Natural killer cell (primary cell): ENCODE results near the gene NFKBIZ. TPM values are rescaled to one million over a fixed set of nuclear protein-coding genes. Genes with fewer than 3 reads are reported as not detected.
A peak's percentile ranks its signal among the peaks of the same experiment; 100 is the strongest.

ENCODE experiments used
- ATAC-seq, 3 donors: fragments of 150-1000 bp in 2 of 3; fragments of 200-7000 bp in 1 of 3; cut with Tn5 transposase; 1 replicate in 1 of 3; 2 replicates in 2 of 3; pipeline ENCODE4 v1.10.0; 2021; ENCODE audit warnings: mild to moderate bottlenecking in 2 of 3, moderate library complexity in 2 of 3
- DNase-seq, 2 donors: peaks; one replicate each; pipeline versions ENCODE4 v3.0.0 to v3.0.0-alpha.2; 2013 to 2021; ENCODE audit warnings: mixed read lengths in 1 of 2
- H3K27ac ChIP-seq: one replicate; pipeline ENCODE4 v1.5.1; 2013; ENCODE audit warnings: mild to moderate bottlenecking, low read length
- H3K27me3 ChIP-seq: one replicate; pipeline ENCODE4 v1.6.1; 2013; ENCODE audit warnings: low read length; ENCODE audit not compliant: control insufficient read depth, insufficient read depth
- H3K36me3 ChIP-seq: one replicate; pipeline ENCODE4 v1.6.1; 2013; ENCODE audit warnings: low read length; ENCODE audit not compliant: control insufficient read depth, insufficient read depth
- H3K4me1 ChIP-seq: one replicate; pipeline ENCODE4 v1.6.1; 2013; ENCODE audit warnings: low read length; ENCODE audit not compliant: control insufficient read depth, insufficient read depth
- H3K4me3 ChIP-seq: one replicate; pipeline ENCODE4 v1.5.1; 2013; ENCODE audit warnings: low read length
- H3K9me3 ChIP-seq: one replicate; pipeline ENCODE4 v1.6.1; 2013; ENCODE audit warnings: low read length; ENCODE audit not compliant: control insufficient read depth, insufficient read depth
- H3K27ac Mint-ChIP-seq, 2 donors: one replicate each; pipeline ENCODE4 v1.8.0; 2022; ENCODE audit warnings: mild to moderate bottlenecking in 2 of 2, mixed read lengths in 2 of 2, moderate library complexity in 1 of 2
- H3K27me3 Mint-ChIP-seq, 2 donors: one replicate each; pipeline ENCODE4 v1.8.0; 2022; ENCODE audit warnings: low read depth in 2 of 2, mixed read lengths in 2 of 2
- H3K36me3 Mint-ChIP-seq: one replicate; pipeline ENCODE4 v1.8.0; 2022; ENCODE audit warnings: mixed read lengths
- H3K4me1 Mint-ChIP-seq, 2 donors: one replicate each; pipeline ENCODE4 v1.8.0; 2022; ENCODE audit warnings: mixed read lengths in 2 of 2
- H3K4me3 Mint-ChIP-seq: one replicate; pipeline ENCODE4 v1.8.0; 2022; ENCODE audit warnings: mild to moderate bottlenecking, moderate library complexity, mixed read lengths
- H3K9me3 Mint-ChIP-seq, 2 donors: one replicate each; pipeline ENCODE4 v1.8.0; 2022; ENCODE audit warnings: mixed read lengths in 2 of 2
- WGBS: methylation state at CpG from one replicate; pipeline ENCODE4 v1.1.7; 2013; ENCODE audit warnings: missing lambda C conversion rate; ENCODE audit not compliant: insufficient coverage; 5-methylcytosine and 5-hydroxymethylcytosine counted together
- intact Hi-C: fragments of 100-400 bp; cut with micrococcal nuclease; formaldehyde crosslinking; loops from one replicate; pipeline ENCODE4 v1.14.2; 2022
- total RNA-seq, 4 donors: library from RNA; stranded (reverse); fragments of 120-200 nt in 1 of 4; gene quantifications; one replicate each; pipeline versions ENCODE4 v1.2.3 to v1.2.4, GENCODE V29; 2013 to 2022
- TF ChIP-seq, protein P1 (sequence below): fragments of 200-600 bp; IDR thresholded peaks from one replicate; pipeline ENCODE4 v1.8.0; 2022; ENCODE audit warnings: antibody characterized with exemption

The NFKBIZ gene
- total RNA-seq, 3 donors from 2014 or later (not counting 1 experiment from before 2014, with no cell fraction given), result 510 to 811 (median 774) TPM

DNA sequence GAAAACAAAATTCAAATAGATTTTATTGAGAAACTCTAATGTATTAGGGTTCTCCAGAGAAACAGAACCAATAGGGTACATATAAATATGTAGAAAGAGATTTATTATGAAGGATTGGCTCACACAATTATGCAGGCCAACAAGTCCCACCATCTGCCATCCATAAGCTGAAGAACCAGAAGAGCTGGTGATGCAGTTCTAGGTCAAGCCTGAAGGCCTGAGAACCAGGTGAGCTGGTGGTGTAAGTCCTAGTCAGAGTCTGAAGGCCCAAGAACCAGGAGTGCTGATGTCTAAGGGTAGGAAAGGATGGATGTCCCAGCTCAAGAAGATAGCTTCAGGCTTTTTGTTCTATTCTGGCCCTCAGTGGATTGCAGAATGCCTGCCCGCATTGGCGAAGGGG, 2.6 kb upstream of the NFKBIZ start:
- no peak overlapping the region for H3K27ac ChIP-seq
- H3K4me3 ChIP-seq, result no peak overlapping the region
- intact Hi-C loops, result no loop called here
- no peaks in the 10 kb centered on the region for H3K27me3 ChIP-seq
- peaks cover 5% of the 10 kb centered on the region for H3K4me1 ChIP-seq
- no peaks in the 10 kb centered on the region for H3K9me3 ChIP-seq
- Mint-ChIP-seq H3K4me1 (peaks cover 19 to 27% of the 10 kb centered on the region in 2 donors), H3K4me3 (no peak overlapping the region), H3K9me3 (no peaks in the 10 kb centered on the region), H3K27me3 (no peaks in the 10 kb centered on the region), H3K27ac (peak overlapping the region; percentile 98 to 99), H3K36me3 (peaks cover 13% of the 10 kb centered on the region)
- ATAC-seq (no peak), DNase-seq (no peak)
- H3K36me3 ChIP-seq, result peaks cover under 1% of the 10 kb centered on the region
- 80% methylated on average over 2 of the region's 2 CpGs for whole genome bisulfite sequencing
- TF ChIP-seq, protein P1, sequence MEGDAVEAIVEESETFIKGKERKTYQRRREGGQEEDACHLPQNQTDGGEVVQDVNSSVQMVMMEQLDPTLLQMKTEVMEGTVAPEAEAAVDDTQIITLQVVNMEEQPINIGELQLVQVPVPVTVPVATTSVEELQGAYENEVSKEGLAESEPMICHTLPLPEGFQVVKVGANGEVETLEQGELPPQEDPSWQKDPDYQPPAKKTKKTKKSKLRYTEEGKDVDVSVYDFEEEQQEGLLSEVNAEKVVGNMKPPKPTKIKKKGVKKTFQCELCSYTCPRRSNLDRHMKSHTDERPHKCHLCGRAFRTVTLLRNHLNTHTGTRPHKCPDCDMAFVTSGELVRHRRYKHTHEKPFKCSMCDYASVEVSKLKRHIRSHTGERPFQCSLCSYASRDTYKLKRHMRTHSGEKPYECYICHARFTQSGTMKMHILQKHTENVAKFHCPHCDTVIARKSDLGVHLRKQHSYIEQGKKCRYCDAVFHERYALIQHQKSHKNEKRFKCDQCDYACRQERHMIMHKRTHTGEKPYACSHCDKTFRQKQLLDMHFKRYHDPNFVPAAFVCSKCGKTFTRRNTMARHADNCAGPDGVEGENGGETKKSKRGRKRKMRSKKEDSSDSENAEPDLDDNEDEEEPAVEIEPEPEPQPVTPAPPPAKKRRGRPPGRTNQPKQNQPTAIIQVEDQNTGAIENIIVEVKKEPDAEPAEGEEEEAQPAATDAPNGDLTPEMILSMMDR, result no peak

DNA sequence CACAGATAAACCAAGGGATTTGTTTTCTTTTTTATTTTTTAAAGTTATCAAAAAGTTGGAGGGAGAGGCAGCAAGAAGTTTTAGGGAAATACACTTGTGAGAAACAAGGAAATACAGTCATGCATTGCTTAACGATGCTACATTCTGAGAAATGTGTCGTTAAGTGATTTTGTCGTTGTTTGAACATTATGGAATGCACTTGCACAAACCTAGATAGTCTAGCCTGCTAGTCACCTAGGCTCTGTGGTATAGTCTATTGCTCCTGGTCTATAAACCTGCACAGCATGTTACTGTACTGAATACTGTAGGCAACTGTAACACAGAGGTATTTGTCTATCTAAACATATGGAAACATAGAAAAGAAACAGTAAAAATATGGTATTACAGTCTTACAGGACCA, 2.0 kb upstream of the NFKBIZ start:
- DNase-seq (no peak), ATAC-seq (no peak)
- Histone ChIP-seq H3K4me1 (peaks cover 9% of the 10 kb centered on the region), H3K4me3 (no peak overlapping the region), H3K27ac (no peak overlapping the region), H3K27me3 (no peaks in the 10 kb centered on the region), H3K9me3 (no peaks in the 10 kb centered on the region), H3K36me3 (peaks cover 7% of the 10 kb centered on the region)
- peaks cover 18% of the 10 kb centered on the region for H3K36me3 Mint-ChIP-seq
- H3K27ac Mint-ChIP-seq, result peak overlapping the region; percentile 98 to 99
- no peaks in the 10 kb centered on the region for H3K27me3 Mint-ChIP-seq
- intact Hi-C loops, result no loop called here
- H3K4me1 Mint-ChIP-seq, result peaks cover 25 to 33% of the 10 kb centered on the region in 2 donors
- 84% methylated on average over 3 of the region's 3 CpGs for WGBS
- peak overlapping the region; percentile 60 for H3K4me3 Mint-ChIP-seq
- no peaks in the 10 kb centered on the region for H3K9me3 Mint-ChIP-seq
- TF ChIP-seq, protein P1, result no peak

DNA sequence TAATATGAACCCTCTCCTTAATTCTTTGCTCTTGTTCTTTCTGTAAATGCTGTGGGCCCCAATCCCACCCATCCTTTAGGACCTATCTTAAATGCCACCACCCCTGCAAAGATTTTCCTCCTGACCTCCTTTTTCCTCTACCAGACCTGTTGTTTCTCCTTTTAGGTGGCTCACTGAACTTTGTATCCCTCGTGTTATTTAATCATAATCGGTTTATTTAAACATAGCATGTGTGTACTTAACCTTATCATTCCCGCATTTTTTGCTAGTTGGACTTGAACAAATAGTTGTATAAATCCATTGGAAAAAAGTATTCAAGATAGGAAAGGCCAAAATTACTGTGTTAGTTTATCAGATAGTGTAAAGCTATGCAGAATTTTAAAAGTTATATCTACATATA, 988 bp upstream of the NFKBIZ start:
- peak overlapping the region; percentile 98 to 99 for H3K27ac Mint-ChIP-seq
- H3K4me3 Mint-ChIP-seq, result peak overlapping the region; percentile 83
- Histone ChIP-seq H3K4me1 (peaks cover 9% of the 10 kb centered on the region), H3K36me3 (peaks cover 17% of the 10 kb centered on the region), H3K4me3 (no peak overlapping the region), H3K9me3 (no peaks in the 10 kb centered on the region), H3K27me3 (no peaks in the 10 kb centered on the region), H3K27ac (peak overlapping the region; percentile 87)
- TF ChIP-seq, protein P1, result no peak
- no peak for DNase-seq
- ATAC-seq, result no peak
- 93% methylated on average over 3 of the region's 3 CpGs for WGBS
- H3K9me3 Mint-ChIP-seq, result no peaks in the 10 kb centered on the region
- peaks cover 34 to 38% of the 10 kb centered on the region in 2 donors for H3K4me1 Mint-ChIP-seq
- peaks cover 28% of the 10 kb centered on the region for H3K36me3 Mint-ChIP-seq
- H3K27me3 Mint-ChIP-seq, result no peaks in the 10 kb centered on the region
- intact Hi-C loops, result no loop called here

DNA sequence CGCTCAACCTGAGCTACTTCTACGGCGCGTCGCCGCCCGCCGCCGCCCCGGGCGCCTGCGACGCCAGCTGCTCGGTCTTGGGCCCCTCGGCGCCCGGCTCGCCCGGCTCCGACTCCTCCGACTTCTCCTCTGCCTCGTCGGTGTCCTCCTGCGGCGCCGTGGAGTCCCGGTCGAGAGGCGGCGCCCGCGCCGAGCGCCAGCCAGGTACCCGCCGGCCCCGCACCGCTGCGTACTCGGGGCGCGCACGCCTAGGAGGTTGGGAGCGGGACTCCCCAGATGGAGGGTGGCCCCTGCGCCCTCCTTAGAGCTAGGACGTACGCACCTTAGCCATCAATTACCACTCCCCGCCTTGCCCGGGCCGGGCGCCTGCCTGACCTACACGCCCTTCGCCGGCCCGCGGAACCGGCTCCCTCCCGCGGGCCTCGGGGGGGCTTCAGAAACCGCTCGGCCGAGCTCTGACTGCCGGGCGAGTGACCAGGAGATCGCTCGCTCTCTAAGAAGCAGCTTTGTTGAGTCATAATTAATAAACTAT, 466 bp downstream of the NFKBIZ start:
- Mint-ChIP-seq H3K4me1 (peaks cover 38 to 45% of the 10 kb centered on the region in 2 donors), H3K27ac (peak overlapping the region; percentile 98 to 99), H3K36me3 (peaks cover 42% of the 10 kb centered on the region), H3K27me3 (no peaks in the 10 kb centered on the region), H3K4me3 (peak overlapping the region; percentile 94), H3K9me3 (no peaks in the 10 kb centered on the region)
- intact Hi-C loops, result loop anchor here (1.0 to 5.0 kb wide), 5 partner anchors 22 to 277 kb away; partner anchors contain the start of genes PCNP and ZBTB11
- no peaks in the 10 kb centered on the region for H3K9me3 ChIP-seq
- peak overlapping the region; percentile 82 for H3K27ac ChIP-seq
- ATAC-seq (peak; percentile 17 to 23 (median 19)), DNase-seq (peak; percentile 49 to 74)
- no peaks in the 10 kb centered on the region for H3K27me3 ChIP-seq
- H3K4me3 ChIP-seq, result peak overlapping the region; percentile 82
- H3K36me3 ChIP-seq, result peaks cover 31% of the 10 kb centered on the region
- peaks cover 9% of the 10 kb centered on the region for H3K4me1 ChIP-seq
- WGBS, result under 1% methylated on average over 67 of the region's 67 CpGs
- TF ChIP-seq, protein P1, result no peak
